Progenitor cell of endocrine pancreas (in vitro differentiated cells): ENCODE measurements around the gene PIAS2. TPM values are rescaled to one million over a fixed set of nuclear protein-coding genes. Genes with fewer than 3 reads are reported as not detected.

Experiments used
- DNase-seq: peaks from one replicate; pipeline ENCODE4 v3.0.0; 2021; ENCODE audit warnings: low spot score; ENCODE audit not compliant: unreplicated experiment
- H3K27ac Mint-ChIP-seq: 2 replicates; pipeline ENCODE4 v1.8.0; 2021; ENCODE audit warnings: mild to moderate bottlenecking, moderate library complexity, mixed read lengths
- H3K27me3 Mint-ChIP-seq: 2 replicates; pipeline ENCODE4 v1.8.0; 2021; ENCODE audit warnings: mixed read lengths
- H3K36me3 Mint-ChIP-seq: 2 replicates; pipeline ENCODE4 v1.8.0; 2022; ENCODE audit warnings: mixed read lengths; ENCODE audit not compliant: insufficient read depth
- H3K4me1 Mint-ChIP-seq: 2 replicates; pipeline ENCODE4 v1.8.0; 2021; ENCODE audit warnings: low read depth, mixed read lengths
- H3K4me3 Mint-ChIP-seq: 2 replicates; pipeline ENCODE4 v1.8.0; 2021; ENCODE audit warnings: low read depth, mild to moderate bottlenecking, moderate library complexity, mixed read lengths
- H3K9me3 Mint-ChIP-seq: 2 replicates; pipeline ENCODE4 v1.8.0; 2021; ENCODE audit warnings: low read depth, mixed read lengths
- CTCF ChIP-seq: fragments of 200-600 bp; sonication (generic); IDR thresholded peaks from one replicate; pipeline ENCODE4 v1.5.0; 2021; ENCODE audit warnings: antibody characterized with exemption, mild to moderate bottlenecking; ENCODE audit not compliant: unreplicated experiment
- total RNA-seq: library from RNA; stranded (reverse); gene quantifications from 2 replicates; pipeline ENCODE4 v1.2.1, GENCODE V29; 2021

Gene PIAS2
- total RNA-seq, 1 donor from 2014 or later, result 36.3 TPM

- peaks cover 2% of the 10 kb centered on the region for H3K36me3 Mint-ChIP-seq
Measured at GRCh38 chr18:46920653-46921052, 3.3 kb upstream of the PIAS2 start.

DNA sequence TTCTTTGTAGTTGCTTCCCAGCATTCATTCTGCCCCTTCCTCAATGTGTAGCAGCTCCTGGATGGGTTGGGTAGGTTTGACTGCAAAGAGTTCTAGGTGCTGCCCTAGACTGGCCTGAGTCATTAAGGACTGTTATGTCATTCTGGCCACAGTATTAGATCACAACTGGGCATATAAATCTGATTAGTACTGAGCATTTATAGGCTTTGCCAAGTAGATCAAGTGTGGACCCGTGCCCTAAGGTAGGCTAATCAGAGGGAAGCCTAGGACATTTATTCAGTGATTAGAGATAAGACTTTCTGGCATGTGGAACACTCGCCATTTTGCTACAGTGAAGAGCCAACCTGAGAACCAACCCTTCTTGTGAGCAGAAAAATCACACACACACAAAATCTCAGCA, 2.8 kb upstream of the PIAS2 start:
- Mint-ChIP-seq H3K4me3 (no peak overlapping the region), H3K36me3 (peaks cover 2% of the 10 kb centered on the region), H3K9me3 (peaks cover 6% of the 10 kb centered on the region), H3K4me1 (peaks cover 15% of the 10 kb centered on the region), H3K27ac (no peak overlapping the region), H3K27me3 (peaks cover 8% of the 10 kb centered on the region)
- no peak for DNase-seq
- TF ChIP-seq CTCF, result no peak

More at GRCh38 chr18:46920653-46921052, 3.3 kb upstream of the PIAS2 start:
- Mint-ChIP-seq H3K4me3 (no peak overlapping the region), H3K27ac (no peak overlapping the region), H3K27me3 (peaks cover 8% of the 10 kb centered on the region), H3K4me1 (peaks cover 11% of the 10 kb centered on the region), H3K9me3 (peaks cover 6% of the 10 kb centered on the region)
- no peak for DNase-seq
- no peak for TF ChIP-seq CTCF

DNA sequence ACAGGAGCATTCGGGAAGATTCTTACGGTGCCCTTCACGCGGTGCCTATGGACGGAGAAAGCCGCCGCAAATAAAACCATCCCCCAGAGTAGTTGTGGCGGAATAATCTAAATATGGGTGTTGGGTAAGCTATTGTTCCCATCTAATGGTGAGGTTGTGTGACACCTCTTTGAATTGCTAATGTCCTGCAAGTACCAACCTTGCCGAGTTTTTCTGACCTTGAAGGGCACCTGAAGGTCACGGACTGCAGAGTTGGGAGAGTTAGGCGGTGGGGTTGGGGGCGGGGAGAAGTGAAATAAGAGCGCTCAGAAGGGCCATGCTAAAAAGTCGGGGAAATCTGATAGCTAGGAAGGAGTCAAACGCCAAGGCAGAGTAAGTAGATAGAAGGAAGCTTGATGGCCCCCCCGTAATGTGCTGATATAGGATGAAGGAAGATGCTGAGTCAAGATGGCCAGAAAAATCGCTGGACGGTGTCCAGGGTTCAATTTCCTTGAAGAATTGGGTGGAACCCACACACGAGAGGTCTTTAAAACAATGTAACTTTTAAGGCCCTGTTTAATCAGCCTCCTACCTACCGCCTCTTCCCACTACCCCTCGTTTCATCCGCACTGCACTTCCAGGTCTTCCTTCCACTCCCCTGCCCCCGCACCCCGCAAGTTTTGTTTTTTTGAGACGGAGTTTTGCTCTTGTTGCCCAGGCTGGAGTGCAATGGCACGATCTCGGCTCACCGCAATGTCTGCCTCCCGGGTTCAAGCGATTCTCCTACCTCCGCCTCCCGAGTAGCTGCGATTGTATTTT, 695 bp upstream of the PIAS2 start:
- no peak for TF ChIP-seq CTCF
- H3K36me3 Mint-ChIP-seq, result no peaks in the 10 kb centered on the region
- H3K4me1 Mint-ChIP-seq, result peaks cover 23% of the 10 kb centered on the region
- H3K27ac Mint-ChIP-seq, result peak overlapping the region; percentile 41
- no peaks in the 10 kb centered on the region for H3K9me3 Mint-ChIP-seq
- peaks cover 8% of the 10 kb centered on the region for H3K27me3 Mint-ChIP-seq
- H3K4me3 Mint-ChIP-seq, result peak overlapping the region; percentile 74
- DNase-seq, result no peak

DNA sequence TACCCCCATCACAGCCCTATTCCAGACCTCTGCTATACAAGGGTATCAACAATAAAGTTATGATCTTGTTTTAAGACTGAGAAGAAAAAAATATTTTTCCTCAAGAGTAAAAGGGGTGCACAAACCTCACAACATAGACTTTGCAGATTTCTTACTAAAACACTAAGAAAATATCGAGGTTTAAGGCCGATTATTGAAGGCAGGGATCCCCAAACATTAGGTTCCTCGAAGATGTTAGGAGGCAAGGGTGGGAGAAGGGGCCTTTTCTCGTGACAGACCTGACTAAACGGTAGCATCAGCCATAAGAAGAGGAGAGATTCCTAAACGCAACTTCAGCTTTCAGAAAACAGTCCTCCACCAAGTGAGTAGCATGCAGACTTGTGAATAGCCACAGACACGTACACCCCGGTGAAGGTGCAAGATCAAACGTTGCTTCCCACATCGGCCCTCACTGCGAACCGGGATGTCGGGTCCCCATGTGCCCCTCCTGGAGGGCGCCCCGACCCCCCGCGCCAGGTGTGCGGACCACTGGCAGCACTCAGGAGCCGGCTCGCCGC, 678 bp downstream of the PIAS2 start:
- Mint-ChIP-seq H3K4me1 (peaks cover 23% of the 10 kb centered on the region), H3K9me3 (no peaks in the 10 kb centered on the region), H3K4me3 (peak overlapping the region; percentile 88), H3K27ac (peak overlapping the region; percentile 92), H3K36me3 (no peaks in the 10 kb centered on the region), H3K27me3 (peaks cover 8% of the 10 kb centered on the region)
- TF ChIP-seq CTCF, result no peak
- DNase-seq, result no peak

- Mint-ChIP-seq H3K9me3 (no peaks in the 10 kb centered on the region), H3K27ac (peak overlapping the region; percentile 92), H3K4me1 (peaks cover 23% of the 10 kb centered on the region), H3K36me3 (no peaks in the 10 kb centered on the region), H3K27me3 (peaks cover 8% of the 10 kb centered on the region), H3K4me3 (peak overlapping the region; percentile 88)
- TF ChIP-seq CTCF, result no peak
- no peak for DNase-seq
Measured at GRCh38 chr18:46915800-46916550, 1.3 kb downstream of the PIAS2 start.
